Measurements from ENCODE around the gene OLFM2. TPM values are rescaled to one million over a fixed set of nuclear protein-coding genes. Genes with fewer than 3 reads are reported as not detected.

Gene OLFM2
- polyA plus RNA-seq, 2 of the 4 experiments (the other 2 are of a cell fraction), result 6.5 to 8.0 TPM

DNA sequence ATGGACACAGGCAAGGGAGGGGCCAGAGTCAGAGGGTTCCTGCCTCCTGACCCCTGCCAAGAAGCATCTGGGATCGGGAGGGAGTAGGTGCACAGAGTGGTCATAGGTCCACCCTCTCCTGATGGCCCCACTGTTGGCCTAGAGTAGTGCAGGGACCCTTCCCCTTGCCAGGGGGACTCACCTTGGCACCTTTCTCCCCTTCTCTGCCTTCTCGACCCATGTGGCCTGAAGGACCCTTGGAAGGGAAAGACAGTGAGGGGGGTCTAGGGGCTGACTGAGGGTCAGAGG lies 33.3 kb upstream of the OLFM2 start:
- ATAC-seq, result no peak
- 17% methylated on average over 1 of the region's 2 CpGs for WGBS (ENCODE audit: missing lambda C conversion rate)
- no peak for DNase-seq (ENCODE audit: low read depth in 1 of 2, low spot score in 1 of 2)
- H3K4me1 ChIP-seq, result no peaks in the 10 kb centered on the region
- FAIRE-seq, result no peak
- CTCF ChIA-PET, result no interaction called here
- POLR2A ChIA-PET, result no interaction called here
- H3K27ac ChIP-seq, result no peak overlapping the region
- TF ChIP-seq, protein P1, sequence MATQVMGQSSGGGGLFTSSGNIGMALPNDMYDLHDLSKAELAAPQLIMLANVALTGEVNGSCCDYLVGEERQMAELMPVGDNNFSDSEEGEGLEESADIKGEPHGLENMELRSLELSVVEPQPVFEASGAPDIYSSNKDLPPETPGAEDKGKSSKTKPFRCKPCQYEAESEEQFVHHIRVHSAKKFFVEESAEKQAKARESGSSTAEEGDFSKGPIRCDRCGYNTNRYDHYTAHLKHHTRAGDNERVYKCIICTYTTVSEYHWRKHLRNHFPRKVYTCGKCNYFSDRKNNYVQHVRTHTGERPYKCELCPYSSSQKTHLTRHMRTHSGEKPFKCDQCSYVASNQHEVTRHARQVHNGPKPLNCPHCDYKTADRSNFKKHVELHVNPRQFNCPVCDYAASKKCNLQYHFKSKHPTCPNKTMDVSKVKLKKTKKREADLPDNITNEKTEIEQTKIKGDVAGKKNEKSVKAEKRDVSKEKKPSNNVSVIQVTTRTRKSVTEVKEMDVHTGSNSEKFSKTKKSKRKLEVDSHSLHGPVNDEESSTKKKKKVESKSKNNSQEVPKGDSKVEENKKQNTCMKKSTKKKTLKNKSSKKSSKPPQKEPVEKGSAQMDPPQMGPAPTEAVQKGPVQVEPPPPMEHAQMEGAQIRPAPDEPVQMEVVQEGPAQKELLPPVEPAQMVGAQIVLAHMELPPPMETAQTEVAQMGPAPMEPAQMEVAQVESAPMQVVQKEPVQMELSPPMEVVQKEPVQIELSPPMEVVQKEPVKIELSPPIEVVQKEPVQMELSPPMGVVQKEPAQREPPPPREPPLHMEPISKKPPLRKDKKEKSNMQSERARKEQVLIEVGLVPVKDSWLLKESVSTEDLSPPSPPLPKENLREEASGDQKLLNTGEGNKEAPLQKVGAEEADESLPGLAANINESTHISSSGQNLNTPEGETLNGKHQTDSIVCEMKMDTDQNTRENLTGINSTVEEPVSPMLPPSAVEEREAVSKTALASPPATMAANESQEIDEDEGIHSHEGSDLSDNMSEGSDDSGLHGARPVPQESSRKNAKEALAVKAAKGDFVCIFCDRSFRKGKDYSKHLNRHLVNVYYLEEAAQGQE (IDR thresholded peaks at IDR 0.05), result no peak
- TF ChIP-seq KDM1A (IDR thresholded peaks at IDR 0.05; ENCODE audit: low read depth) (no peak), RAD21 (conservative IDR thresholded peaks at IDR 0.05 in 1 of 2, IDR thresholded peaks at IDR 0.05 in 1 of 2) (no peak), SREBF2 (IDR thresholded peaks at IDR 0.05) (no peak), TP53 (CRISPR knock-in tag; IDR thresholded peaks at IDR 0.05) (no peak), POLR2A (IDR thresholded peaks at IDR 0.05; ENCODE audit: low read length) (no peak), USF2 (IDR thresholded peaks at IDR 0.05) (no peak), HMGXB4 (CRISPR knock-in tag; IDR thresholded peaks at IDR 0.05; ENCODE audit: borderline replicate concordance) (no peak), MAZ (IDR thresholded peaks at IDR 0.05; ENCODE audit: borderline replicate concordance, low read depth, low read length) (no peak), HOXB5 (CRISPR knock-in tag; IDR thresholded peaks at IDR 0.05) (no peak), JUNB (IDR thresholded peaks at IDR 0.05) (no peak), MAX (IDR thresholded peaks at IDR 0.05) (no peak), NFE2L2 (conservative IDR thresholded peaks at IDR 0.05; ENCODE audit: low read length) (no peak), EHMT2 (IDR thresholded peaks at IDR 0.05; ENCODE audit: low read depth) (no peak), ZNF302 (CRISPR knock-in tag; IDR thresholded peaks at IDR 0.05) (no peak), MYC (IDR thresholded peaks at IDR 0.05; ENCODE audit: borderline replicate concordance, low read length) (no peak), TFCP2L1 (CRISPR knock-in tag; IDR thresholded peaks at IDR 0.05) (no peak)
- TF ChIP-seq, protein P2, sequence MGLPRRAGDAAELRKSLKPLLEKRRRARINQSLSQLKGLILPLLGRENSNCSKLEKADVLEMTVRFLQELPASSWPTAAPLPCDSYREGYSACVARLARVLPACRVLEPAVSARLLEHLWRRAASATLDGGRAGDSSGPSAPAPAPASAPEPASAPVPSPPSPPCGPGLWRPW (IDR thresholded peaks at IDR 0.05), result no peak
- H3K9me3 ChIP-seq, result no peaks in the 10 kb centered on the region
- no peak overlapping the region for H3K4me3 ChIP-seq
- no peak overlapping the region for H3K4me2 ChIP-seq

DNA sequence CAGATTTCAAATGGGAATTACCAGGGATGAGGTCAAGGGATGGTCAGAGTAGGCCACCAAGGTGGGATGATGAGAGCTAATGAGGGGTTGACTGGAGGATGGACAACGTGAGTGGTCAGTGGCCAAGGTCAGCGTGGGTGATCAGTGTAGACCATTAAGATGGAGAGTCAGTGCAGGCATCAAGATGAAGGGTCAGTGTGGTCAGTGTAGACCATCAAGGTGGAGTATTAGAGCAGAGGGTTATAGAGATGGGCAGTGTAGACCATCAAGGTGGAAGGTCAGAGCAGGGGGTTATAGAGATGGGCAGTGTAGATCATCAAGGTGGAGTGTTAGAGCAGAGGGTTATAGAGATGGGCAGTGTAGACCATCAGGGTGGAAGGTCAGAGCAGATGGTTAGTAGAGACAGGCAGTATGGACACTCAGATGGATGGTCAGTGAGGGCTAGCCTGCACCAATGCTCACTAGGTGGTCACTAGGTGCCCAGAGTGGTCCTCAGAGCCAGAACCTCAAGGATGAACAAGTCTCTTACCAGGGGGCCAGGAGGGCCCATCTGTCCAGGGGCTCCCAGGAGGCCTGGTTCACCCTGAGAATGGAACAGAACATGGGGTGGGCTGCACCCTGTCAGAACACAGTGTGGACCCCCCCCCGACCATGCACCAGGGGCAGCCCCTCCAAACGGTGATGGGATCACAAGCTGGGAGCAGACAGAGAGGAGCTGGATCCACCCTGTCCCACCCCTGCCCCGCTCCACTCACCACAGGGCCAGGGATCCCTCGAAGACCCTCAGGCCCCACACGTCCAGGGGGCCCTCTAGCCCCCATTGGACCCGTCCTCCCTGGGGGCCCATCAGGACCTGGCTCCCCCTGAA lies 32.7 kb upstream of the OLFM2 start:
- H3K4me3 ChIP-seq, result no peak overlapping the region
- DNase-seq (ENCODE audit: low read depth in 1 of 2, low spot score in 1 of 2) (no peak), FAIRE-seq (no peak), ATAC-seq (no peak)
- ChIA-PET POLR2A (no interaction called here), CTCF (no interaction called here)
- H3K9me3 ChIP-seq, result no peaks in the 10 kb centered on the region
- no peaks in the 10 kb centered on the region for H3K4me1 ChIP-seq
- H3K27ac ChIP-seq, result no peak overlapping the region
- WGBS (ENCODE audit: missing lambda C conversion rate), result 39% methylated on average over 2 of the region's 8 CpGs
- TF ChIP-seq USF2 (IDR thresholded peaks at IDR 0.05) (no peak), KDM5A (IDR thresholded peaks at IDR 0.05) (no peak)
- no peak overlapping the region for H3K4me2 ChIP-seq
